GM12878 (cell line): Measurements from ENCODE around the gene STK11. TPM values are rescaled to one million over a fixed set of nuclear protein-coding genes. Genes with fewer than 3 reads are reported as not detected.

Experiments used
- ATAC-seq: fragments of 200-7000 bp; cut with Tn5 transposase; 3 replicates; pipeline ENCODE4 v1.9.1; 2020; ENCODE audit warnings: mild to moderate bottlenecking, moderate library complexity
- BruUV-seq: library from RNA; stranded (reverse); fragments of 400-500 nt; replicated peaks from 2 replicates; lab custom pipeline; 2021; lab: Mats Ljungman, UMichigan
- CTCF ChIA-PET: fragments of 300-600 bp; sonication (Branson Sonifier 250); formaldehyde crosslinking; extraction: SDS; loops from one replicate; lab custom pipeline; 2021; ENCODE audit warnings: inconsistent platforms; lab: Yijun Ruan, JAX
- POLR2A ChIA-PET: fragments of 350-600 bp; formaldehyde crosslinking; extraction: SDS; loops from one replicate; lab custom pipeline; 2021; ENCODE audit warnings: inconsistent platforms; lab: Charles Lee
- RAD21 ChIA-PET: fragments of 300-600 bp; sonication (Branson Sonifier 250); formaldehyde crosslinking; loops from one replicate; lab custom pipeline; 2023; ENCODE audit warnings: antibody characterized with exemption; ENCODE audit not compliant: unreplicated experiment; lab: Charles Lee
- SMC1A ChIA-PET: fragments of 300-600 bp; sonication (Branson Sonifier 250); formaldehyde crosslinking; loops from one replicate; lab custom pipeline; 2023; ENCODE audit not compliant: unreplicated experiment, uncharacterized antibody; lab: Charles Lee
- DNase-seq: peaks from one replicate; pipeline ENCODE4 v3.0.0-alpha.2; 2011; ENCODE audit warnings: low read depth, low spot score
- FAIRE-seq: peaks from 3 replicates; lab custom pipeline; 2011; peaks lifted over from hg19 to GRCh38; lab: Jason Lieb, UNC
- H2AFZ ChIP-seq: 2 replicates; pipeline ENCODE4 v1.6.0; 2011; ENCODE audit warnings: low read depth, low read length, control low read depth; ENCODE audit not compliant: control insufficient read depth
- H3K27ac ChIP-seq: 2 replicates; pipeline ENCODE4 v1.5.1; 2011; ENCODE audit warnings: control low read depth; ENCODE audit not compliant: control insufficient read depth, insufficient read depth
- H3K27me3 ChIP-seq, 2 experiments: replicated peaks in 1 of 2; 2 replicates each; pipeline versions ENCODE4 v1.6.0 to v1.6.1; 2011; ENCODE audit warnings: low read length in 1 of 2; ENCODE audit not compliant: control insufficient read depth in 2 of 2, insufficient read depth in 2 of 2
- H3K36me3 ChIP-seq, 2 experiments: 2 replicates each; pipeline ENCODE4 v1.5.1; 2011; ENCODE audit warnings: low read length in 1 of 2; ENCODE audit not compliant: control insufficient read depth in 2 of 2, insufficient read depth in 2 of 2
- H3K4me1 ChIP-seq: 2 replicates; pipeline ENCODE4 v1.6.1; 2011; ENCODE audit warnings: mild to moderate bottlenecking, low read length, moderate library complexity, mixed read lengths; ENCODE audit not compliant: control insufficient read depth, insufficient read depth
- H3K4me2 ChIP-seq: 2 replicates; pipeline ENCODE4 v1.6.0; 2011; ENCODE audit warnings: control low read depth; ENCODE audit not compliant: control insufficient read depth, insufficient read depth
- H3K4me3 ChIP-seq: fragments of 200-600 bp; sonication (generic); 2 replicates; pipeline ENCODE4 v1.5.1; 2016
- H3K79me2 ChIP-seq: 2 replicates; pipeline ENCODE4 v1.6.0; 2011; ENCODE audit warnings: low read length; ENCODE audit not compliant: control insufficient read depth, insufficient read depth
- H3K9ac ChIP-seq: 2 replicates; pipeline ENCODE4 v1.8.0; 2011; ENCODE audit warnings: low read length, control low read depth, mixed read lengths; ENCODE audit not compliant: control insufficient read depth, insufficient read depth
- H3K9me3 ChIP-seq: replicated peaks from 3 replicates; pipeline ENCODE4 v1.5.1; 2011; ENCODE audit warnings: mild to moderate bottlenecking, low read length; ENCODE audit not compliant: control insufficient read depth, insufficient read depth
- H4K20me1 ChIP-seq: 2 replicates; pipeline ENCODE4 v1.6.0; 2011; ENCODE audit not compliant: control insufficient read depth, insufficient read depth
- BCL11A ChIP-seq: IDR thresholded peaks from 2 replicates; pipeline ENCODE4 v1.6.1; 2011; ENCODE audit warnings: low read depth, low read length
- CHD1 ChIP-seq: IDR thresholded peaks from 2 replicates; pipeline ENCODE4 v1.6.1; 2012; ENCODE audit warnings: low read depth, low read length, improper control_type of control experiment
- PAX8 ChIP-seq: fragments of 450-650 bp; IDR thresholded peaks from 2 replicates; pipeline ENCODE4 v1.6.1; 2017; ENCODE audit warnings: mild to moderate bottlenecking, moderate library complexity
- POLR2A ChIP-seq: IDR thresholded peaks from 2 replicates; pipeline ENCODE4 v1.6.1; 2011; ENCODE audit warnings: low read depth, mild to moderate bottlenecking, low read length
- POLR2AphosphoS2 ChIP-seq: IDR thresholded peaks from 2 replicates; pipeline ENCODE4 v1.6.1; 2011; ENCODE audit warnings: low read depth, mild to moderate bottlenecking, low read length, improper control_type of control experiment, moderate library complexity
- RAD21 ChIP-seq: IDR thresholded peaks from 2 replicates; pipeline ENCODE4 v1.6.1; 2011; ENCODE audit warnings: mild to moderate bottlenecking, low read depth, low read length, moderate library complexity; ENCODE audit not compliant: insufficient read depth
- RELB ChIP-seq: fragments of 450-650 bp; IDR thresholded peaks from 2 replicates; pipeline ENCODE4 v1.6.1; 2017; ENCODE audit warnings: low read depth, mild to moderate bottlenecking, moderate library complexity
- ZNF274 ChIP-seq: IDR thresholded peaks from one replicate; pipeline ENCODE4 v1.8.0; 2011; ENCODE audit not compliant: insufficient read length, insufficient read depth
- WGBS: methylation state at CpG from one replicate; pipeline ENCODE4 v1.1.6; 2016; ENCODE audit warnings: low lambda C conversion rate; ENCODE audit not compliant: insufficient replicate concordance, insufficient coverage; ENCODE audit errors: missing lambda C conversion rate; 5-methylcytosine and 5-hydroxymethylcytosine counted together
- in situ Hi-C: fragments of 300-500 bp; cut with MboI; formaldehyde crosslinking; loops from 9 replicates; pipeline ENCODE4 v1.14.3; 2018; ENCODE audit warnings: mixed read lengths
- intact Hi-C: fragments of 100-400 bp; cut with micrococcal nuclease; formaldehyde crosslinking; loops from one replicate; pipeline ENCODE4 v1.14.2; 2022; ENCODE audit not compliant: unreplicated experiment
- polyA plus RNA-seq, 11 experiments: library from polyadenylated mRNA; depleted of rRNA in 4 of 11; unstranded in 6 of 11; stranded (reverse) in 5 of 11; fragments of >200 nt; fragmentation: Nextera tagmentation in 4 of 11; fragmentation: Illumina TruSeq in 1 of 11; extraction: Ambion mirVana in 4 of 11; extraction: Trizol in 1 of 11; gene quantifications; 1 replicate in 1 of 11; 2 replicates in 10 of 11; pipeline versions ENCODE4 v1.2.1 to v1.2.3, GENCODE V29; 2011 to 2016; ENCODE audit warnings: inconsistent platforms in 2 of 11, missing spikeins in 2 of 11, low read depth in 1 of 11
- total RNA-seq, 4 experiments: library from RNA; depleted of rRNA in 3 of 4; stranded (reverse); fragments of >200 nt in 3 of 4; fragmentation: Illumina TruSeq in 1 of 4; extraction: Trizol in 1 of 4; gene quantifications; 2 replicates each; pipeline versions ENCODE4 v1.2.1 to v1.2.3, GENCODE V29; 2013 to 2021

The STK11 gene
- total and polyA plus RNA-seq, 10 of the 15 experiments (the other 5 are each of a cell fraction or from before 2014, with no cell fraction given), result 0.33 to 71.0 (median 23.8) TPM

GRCh38 chr19:1216756-1217155 is 11.2 kb downstream of the STK11 start:
- Histone ChIP-seq H3K27me3 (no peaks in the 10 kb centered on the region), H3K4me1 (peaks cover 14% of the 10 kb centered on the region), H3K9ac (no peak overlapping the region), H3K4me3 (no peak overlapping the region), H2AFZ (no peak overlapping the region), H3K79me2 (peaks cover 42% of the 10 kb centered on the region), H3K4me2 (no peak overlapping the region), H3K9me3 (no peaks in the 10 kb centered on the region), H3K27ac (no peak overlapping the region), H4K20me1 (no peaks in the 10 kb centered on the region; the same call in 1 of the 2 replicates), H3K36me3 (peaks cover 7 to 21% of the 10 kb centered on the region in 2 experiments; a peak in 3 of 4 replicates)
- WGBS, result 85% methylated on average over 12 of the region's 12 CpGs
- ChIA-PET POLR2A (no interaction called here), SMC1A (interaction anchor here (0.6 to 0.8 kb wide), 2 partner anchors 22 to 484 kb away, joined by 3 to 4 read pairs; no protein-coding TSS in a partner anchor), RAD21 (no interaction called here), CTCF (no interaction called here)
- no peak for DNase-seq
- no TSS peak for BruUV-seq
- no peak for FAIRE-seq
- intact Hi-C loops, result no loop called here
- TF ChIP-seq BCL11A (no peak), POLR2A (peak; percentile 32; the same call in 1 of the 2 replicates), ZNF274 (no peak), PAX8 (no peak), RAD21 (no peak), POLR2AphosphoS2 (no peak), CHD1 (no peak), RELB (no peak)
- no peak for ATAC-seq
- in situ Hi-C loops, result no loop called here
